K562 (cell line): Measurements from ENCODE around the gene LDLR. TPM values are rescaled to one million over a fixed set of nuclear protein-coding genes. Genes with fewer than 3 reads are reported as not detected.

Experiments used
- ATAC-seq: fragments of 200-7000 bp; cut with Tn5 transposase; 3 replicates; pipeline ENCODE4 v1.9.1; 2020; ENCODE audit warnings: moderate library complexity
- BruUV-seq: library from RNA; stranded (reverse); fragments of 400-500 nt; replicated peaks from 2 replicates; lab custom pipeline; 2021; lab: Mats Ljungman, UMichigan
- CTCF ChIA-PET: fragments of 300-600 bp; formaldehyde crosslinking; extraction: SDS; loops from one replicate; lab custom pipeline; 2021; ENCODE audit warnings: low intra/inter-chr PET ratio; lab: Yijun Ruan, JAX
- POLR2A ChIA-PET: fragments of 300-600, 350-650 bp; sonication (Branson Sonifier 250); formaldehyde crosslinking; extraction: SDS; loops from one replicate; lab custom pipeline; 2021; ENCODE audit warnings: antibody characterized with exemption, inconsistent platforms; lab: Yijun Ruan, JAX
- DNase-seq, 4 experiments: peaks; one replicate each; pipeline versions ENCODE4 v3.0.0 to v3.0.0-alpha.2; 2011 to 2018; ENCODE audit warnings: low spot score in 3 of 4, mixed read lengths in 3 of 4; ENCODE audit errors: extremely low read depth in 1 of 4
- FAIRE-seq: peaks from 2 replicates; lab custom pipeline; 2011; peaks lifted over from hg19 to GRCh38; lab: Jason Lieb, UNC
- H2AFZ ChIP-seq: 2 replicates; pipeline ENCODE4 v1.6.0; 2011; ENCODE audit warnings: low read depth, low read length, control low read depth, inconsistent platforms
- H3K27ac ChIP-seq: fragments of 200-600 bp; 3 replicates; pipeline ENCODE4 v1.8.0; 2011; ENCODE audit warnings: low read depth, mild to moderate bottlenecking, control low read depth, inconsistent platforms, low read length, moderate library complexity, mixed read lengths; ENCODE audit errors: extremely low read depth
- H3K27me3 ChIP-seq, 2 experiments: fragments of 300-600 bp in 1 of 2; 2 replicates in 1 of 2; 3 replicates in 1 of 2; pipeline versions ENCODE4 v1.6.0 to v1.8.0; 2011; ENCODE audit warnings: inconsistent platforms in 2 of 2, low read length in 2 of 2, mild to moderate bottlenecking in 1 of 2, mixed read lengths in 1 of 2, moderate library complexity in 1 of 2; ENCODE audit not compliant: control insufficient read depth in 2 of 2, insufficient read depth in 2 of 2
- H3K36me3 ChIP-seq: fragments of 300-600 bp; 3 replicates; pipeline ENCODE4 v1.8.0; 2011; ENCODE audit warnings: mild to moderate bottlenecking, low read length, inconsistent platforms; ENCODE audit not compliant: control insufficient read depth, insufficient read depth
- H3K4me1 ChIP-seq, 2 experiments: fragments of 200-600 bp in 1 of 2; replicated peaks in 1 of 2; 2 replicates in 1 of 2; 3 replicates in 1 of 2; pipeline versions ENCODE4 v1.5.1 to v1.8.0; 2011; ENCODE audit warnings: inconsistent platforms in 2 of 2, low read length in 2 of 2, mild to moderate bottlenecking in 1 of 2, mixed read lengths in 1 of 2, moderate library complexity in 1 of 2; ENCODE audit not compliant: control insufficient read depth in 2 of 2, insufficient read depth in 2 of 2
- H3K4me2 ChIP-seq: 2 replicates; pipeline ENCODE4 v1.6.1; 2011; ENCODE audit warnings: low read length, control low read depth, inconsistent platforms, mixed read lengths; ENCODE audit not compliant: insufficient read depth
- H3K4me3 ChIP-seq: fragments of 200-600 bp; sonication (generic), shearing (Covaris generic); 2 replicates; pipeline ENCODE4 v1.5.1; 2016; ENCODE audit warnings: control low read depth, inconsistent platforms
- H3K79me2 ChIP-seq: fragments of 200-600 bp; 3 replicates; pipeline ENCODE4 v1.8.0; 2011; ENCODE audit warnings: low read length, inconsistent platforms; ENCODE audit not compliant: control insufficient read depth, insufficient read depth
- H3K9ac ChIP-seq, 2 experiments: 2 replicates each; pipeline versions ENCODE4 v1.6.0 to v1.6.1; 2011; ENCODE audit warnings: low read depth in 2 of 2, low read length in 2 of 2, control low read depth in 1 of 2, inconsistent platforms in 1 of 2, mild to moderate bottlenecking in 1 of 2, mixed read lengths in 1 of 2; ENCODE audit not compliant: insufficient read depth in 1 of 2
- H3K9me1 ChIP-seq: one replicate; pipeline ENCODE4 v1.6.0; 2011; ENCODE audit warnings: inconsistent platforms, mild to moderate bottlenecking, low read length, moderate library complexity; ENCODE audit not compliant: control insufficient read depth, insufficient read depth
- H3K9me3 ChIP-seq: replicated peaks from 2 replicates; pipeline ENCODE4 v1.5.1; 2011; ENCODE audit warnings: low read depth, low read length, inconsistent platforms; ENCODE audit not compliant: control insufficient read depth, insufficient read depth
- H4K20me1 ChIP-seq: replicated peaks from 2 replicates; pipeline ENCODE4 v1.6.1; 2011; ENCODE audit warnings: low read length, inconsistent platforms, mixed read lengths; ENCODE audit not compliant: control insufficient read depth, insufficient read depth
- DIDO1 ChIP-seq: fragments of 450-650 bp; IDR thresholded peaks from 2 replicates; pipeline ENCODE4 v1.6.1; 2016; ENCODE audit warnings: low read depth, missing biosample characterization, missing genetic modification characterization
- MTA1 ChIP-seq: fragments of 450-650 bp; IDR thresholded peaks from 2 replicates; pipeline ENCODE4 v1.6.1; 2017; ENCODE audit warnings: borderline replicate concordance
- ZNF174 ChIP-seq: fragments of 250-450 bp; sonication (Bioruptor Pico); IDR thresholded peaks from 2 replicates; pipeline ENCODE4 v1.4.0; 2020; ENCODE audit warnings: mild to moderate bottlenecking
- ZNF583 ChIP-seq: fragments of 250-450 bp; sonication (Bioruptor Pico); IDR thresholded peaks from 2 replicates; pipeline ENCODE4 v1.4.0; 2020
- ZNF696 ChIP-seq: fragments of 250-450 bp; sonication (Bioruptor Pico); conservative IDR thresholded peaks from 2 replicates; pipeline ENCODE4 v1.4.0; 2020; ENCODE audit warnings: mild to moderate bottlenecking, moderate library complexity
- WGBS: fragments of 100-300 bp; shearing (Covaris generic); methylation state at CpG from one replicate; pipeline ENCODE4 v1.1.6; 2016; ENCODE audit warnings: low coverage, mixed read lengths; ENCODE audit not compliant: insufficient coverage; ENCODE audit errors: missing lambda C conversion rate; 5-methylcytosine and 5-hydroxymethylcytosine counted together
- in situ Hi-C: fragments of 300-500 bp; cut with MboI; formaldehyde crosslinking; loops from 4 replicates; pipeline ENCODE4 v1.15.0; 2018; ENCODE audit warnings: inconsistent platforms, mixed read lengths
- intact Hi-C: fragments of 100-400 bp; cut with micrococcal nuclease; formaldehyde crosslinking; loops from 2 replicates; pipeline ENCODE4 v1.14.2; 2022
- polyA plus RNA-seq, 8 experiments: library from polyadenylated mRNA; depleted of rRNA in 4 of 8; stranded (reverse) in 5 of 8; unstranded in 3 of 8; fragments of >200 nt; fragmentation: Nextera tagmentation in 2 of 8; fragmentation: Illumina TruSeq in 1 of 8; extraction: Ambion mirVana in 2 of 8; extraction: Trizol in 1 of 8; gene quantifications; 2 replicates each; pipeline versions ENCODE4 v1.2.1 to v1.2.3, GENCODE V29; 2011 to 2014; ENCODE audit warnings: inconsistent platforms in 1 of 8, missing spikeins in 1 of 8
- total RNA-seq, 7 experiments: library from RNA; depleted of rRNA in 6 of 7; stranded (reverse); fragments of >200 nt in 6 of 7; fragmentation: Illumina TruSeq in 2 of 7; extraction: Trizol in 2 of 7; gene quantifications; 2 replicates each; pipeline versions ENCODE4 v1.2.1 to v1.2.3, GENCODE V29; 2011 to 2021; ENCODE audit warnings: low replicate concordance in 1 of 7
- TF ChIP-seq, protein P1 (sequence below), 2 experiments: fragments of 450-650 bp; conservative IDR thresholded peaks; 2 replicates each; pipeline ENCODE4 v1.6.1; 2017; ENCODE audit warnings: mild to moderate bottlenecking in 2 of 2, moderate library complexity in 2 of 2
- TF ChIP-seq, protein P2 (sequence below): fragments of 450-650 bp; IDR thresholded peaks from 2 replicates; pipeline ENCODE4 v1.6.1; 2016; ENCODE audit warnings: missing biosample characterization, missing genetic modification characterization

Gene LDLR
- total and polyA plus RNA-seq, 9 of the 15 experiments (the other 6 are each of a cell fraction or from before 2014, with no cell fraction given) = 19.9 to 114 (median 56.3) TPM

DNA sequence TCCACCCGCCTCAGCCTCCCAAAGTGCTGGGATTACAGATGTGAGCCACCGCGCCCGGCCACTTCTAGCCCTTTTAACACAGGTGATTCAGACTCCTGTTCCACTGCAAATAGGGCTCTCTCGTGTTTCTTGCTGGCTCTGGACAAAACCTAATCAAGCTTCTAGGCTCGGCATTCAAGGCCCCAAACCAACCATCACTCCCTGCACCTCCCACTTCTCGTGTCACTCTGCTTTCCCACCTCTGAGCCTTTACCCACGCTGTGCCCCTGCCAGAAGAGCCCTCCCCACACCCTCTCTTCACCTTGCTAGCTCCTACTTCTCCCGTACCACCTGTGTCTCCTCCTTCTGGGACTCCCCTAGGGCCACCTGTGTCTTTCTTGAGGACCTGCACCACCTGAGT lies 88.3 kb downstream of the LDLR start:
- Histone ChIP-seq H3K36me3 (peaks cover 49% of the 10 kb centered on the region; the same call in 2 of the 3 replicates), H3K4me1 (peaks cover 0 to 5% of the 10 kb centered on the region in 2 experiments; a peak in 1 of 5 replicates), H3K4me2 (no peak overlapping the region), H3K9me3 (no peaks in the 10 kb centered on the region), H3K27me3 (no peaks in the 10 kb centered on the region), H3K4me3 (no peak overlapping the region), H3K9ac (no peak overlapping the region), H3K9me1 (no peaks in the 10 kb centered on the region), H2AFZ (no peak overlapping the region), H3K27ac (no peak overlapping the region), H4K20me1 (no peaks in the 10 kb centered on the region), H3K79me2 (no peaks in the 10 kb centered on the region)
- FAIRE-seq = no peak
- no TSS peak for BruUV-seq
- intact Hi-C loops = no loop called here
- POLR2A ChIA-PET = interaction anchor here (0.8 kb wide), 1 partner anchor 20 kb away, joined by 4 read pairs; the partner anchor contains the start of gene KANK2
- 87% methylated on average over 9 of the region's 9 CpGs for WGBS
- ATAC-seq = no peak
- TF ChIP-seq DIDO1 (tag) = no peak
- TF ChIP-seq ZNF696 (CRISPR knock-in tag) = no peak
- no peak for TF ChIP-seq ZNF174 (CRISPR knock-in tag)
- no peak for TF ChIP-seq MTA1
- TF ChIP-seq ZNF583 (CRISPR knock-in tag) = no peak
- TF ChIP-seq, protein P1, sequence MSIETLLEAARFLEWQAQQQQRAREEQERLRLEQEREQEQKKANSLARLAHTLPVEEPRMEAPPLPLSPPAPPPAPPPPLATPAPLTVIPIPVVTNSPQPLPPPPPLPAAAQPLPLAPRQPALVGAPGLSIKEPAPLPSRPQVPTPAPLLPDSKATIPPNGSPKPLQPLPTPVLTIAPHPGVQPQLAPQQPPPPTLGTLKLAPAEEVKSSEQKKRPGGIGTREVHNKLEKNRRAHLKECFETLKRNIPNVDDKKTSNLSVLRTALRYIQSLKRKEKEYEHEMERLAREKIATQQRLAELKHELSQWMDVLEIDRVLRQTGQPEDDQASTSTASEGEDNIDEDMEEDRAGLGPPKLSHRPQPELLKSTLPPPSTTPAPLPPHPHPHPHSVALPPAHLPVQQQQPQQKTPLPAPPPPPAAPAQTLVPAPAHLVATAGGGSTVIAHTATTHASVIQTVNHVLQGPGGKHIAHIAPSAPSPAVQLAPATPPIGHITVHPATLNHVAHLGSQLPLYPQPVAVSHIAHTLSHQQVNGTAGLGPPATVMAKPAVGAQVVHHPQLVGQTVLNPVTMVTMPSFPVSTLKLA (conservative IDR thresholded peaks at IDR 0.05) = no peak
- TF ChIP-seq, protein P2, sequence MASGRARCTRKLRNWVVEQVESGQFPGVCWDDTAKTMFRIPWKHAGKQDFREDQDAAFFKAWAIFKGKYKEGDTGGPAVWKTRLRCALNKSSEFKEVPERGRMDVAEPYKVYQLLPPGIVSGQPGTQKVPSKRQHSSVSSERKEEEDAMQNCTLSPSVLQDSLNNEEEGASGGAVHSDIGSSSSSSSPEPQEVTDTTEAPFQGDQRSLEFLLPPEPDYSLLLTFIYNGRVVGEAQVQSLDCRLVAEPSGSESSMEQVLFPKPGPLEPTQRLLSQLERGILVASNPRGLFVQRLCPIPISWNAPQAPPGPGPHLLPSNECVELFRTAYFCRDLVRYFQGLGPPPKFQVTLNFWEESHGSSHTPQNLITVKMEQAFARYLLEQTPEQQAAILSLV (tag) = no peak
- DNase-seq = no peak
- in situ Hi-C loops = no loop called here
- CTCF ChIA-PET = no interaction called here
